HUDEP-2 (cell line): ENCODE data around the gene PABPN1L.
"Not testable (repeated sequence)": the region's sequence is repeated elsewhere in the genome, so short reads cannot be mapped to it uniquely, and the experiment has no call there.

Experiments used
- DNase-seq, 76 experiments: peaks; one replicate each; lab custom pipeline; 2025; ENCODE audit not compliant: unreplicated experiment in 76 of 76; lab: John Stamatoyannopoulos, UW

The PABPN1L gene

GRCh38 chr16:88833086-88833485 is 33.4 kb downstream of the PABPN1L start:
- no peak for DNase-seq

- no peak for DNase-seq
These were observed 34.6 kb downstream of the PABPN1L start for GRCh38 chr16:88831838-88832237.

DNA sequence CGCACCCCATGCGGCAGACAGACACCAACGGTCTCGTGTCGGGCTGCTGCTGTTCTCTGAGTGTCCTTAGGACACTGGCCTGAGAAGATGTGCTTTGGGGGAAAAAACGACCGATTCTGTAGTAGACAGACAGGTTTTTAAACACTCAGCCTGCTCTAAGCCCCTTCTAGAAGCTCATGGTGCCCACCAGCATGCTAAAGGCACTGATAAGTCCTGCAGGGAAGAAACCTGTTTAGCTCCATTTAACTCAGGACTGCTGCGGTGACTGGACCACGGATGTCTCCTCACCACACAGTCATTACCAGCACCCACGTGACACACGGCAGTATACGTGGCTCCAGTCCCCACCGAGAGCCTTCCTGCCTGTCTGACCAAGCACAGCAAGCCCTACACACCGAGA is 35.7 kb downstream of the PABPN1L start:
- DNase-seq = no peak

DNA sequence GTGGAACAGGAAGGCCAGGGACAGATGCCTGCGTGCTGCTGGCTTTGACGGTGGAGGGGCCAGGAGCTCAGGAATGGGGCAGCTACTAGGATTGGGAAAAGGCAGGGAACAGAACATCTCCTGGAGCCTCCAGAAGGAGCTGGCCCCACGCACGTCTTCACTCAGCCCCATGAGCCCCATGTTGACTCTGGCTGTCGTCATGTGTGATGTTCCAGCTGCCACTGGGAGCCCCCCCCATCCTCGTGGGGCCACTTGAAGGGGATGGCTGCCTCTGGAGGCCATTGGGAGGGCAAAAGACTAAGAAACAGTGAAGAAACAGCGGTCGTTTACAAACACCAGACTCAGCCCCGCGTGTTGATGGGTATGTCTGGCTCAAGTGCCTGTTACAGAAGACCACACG is 36.2 kb downstream of the PABPN1L start:
- no peak for DNase-seq

GRCh38 chr16:88828711-88829110 is 37.7 kb downstream of the PABPN1L start:
- DNase-seq = no peak

GRCh38 chr16:88827727-88828126 is 38.7 kb downstream of the PABPN1L start:
- DNase-seq = no peak

DNA sequence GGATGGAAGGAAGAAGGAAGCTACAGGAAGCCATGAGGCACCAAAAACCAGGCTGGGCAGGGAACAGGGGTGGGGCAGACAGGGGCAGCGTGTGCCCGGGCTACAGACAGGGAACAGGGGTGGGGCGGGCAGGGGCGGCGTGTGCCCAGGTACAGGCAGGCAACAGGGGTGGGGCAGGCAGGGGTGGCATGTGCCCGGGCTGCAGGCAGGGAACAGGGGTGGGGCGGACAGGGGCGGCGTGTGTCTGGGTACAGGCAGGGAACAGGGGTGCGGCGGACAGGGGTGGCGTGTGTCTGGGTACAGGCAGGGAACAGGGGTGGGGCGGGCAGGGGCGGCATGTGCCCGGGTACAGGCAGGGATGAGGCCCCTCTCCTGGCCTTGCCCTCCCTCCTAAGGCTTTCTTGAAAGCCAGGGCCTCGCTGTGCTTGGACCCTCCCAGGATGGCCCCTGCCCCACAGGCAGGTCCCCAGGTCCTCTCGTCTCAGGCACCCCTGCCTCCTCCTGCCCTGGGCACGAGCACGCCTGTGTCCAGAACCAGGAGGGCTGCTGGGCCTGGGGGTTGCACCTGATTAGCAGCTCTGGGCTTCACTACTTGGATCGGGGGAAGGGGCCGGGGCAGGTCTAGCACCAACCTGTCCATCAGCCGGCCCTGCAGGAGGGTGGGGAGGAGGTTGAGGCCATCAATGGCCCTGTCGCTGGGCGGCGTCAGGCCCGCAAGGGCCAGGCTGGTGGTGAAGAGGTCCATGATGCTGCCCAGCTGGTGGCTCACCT is 40.2 kb downstream of the PABPN1L start:
- no peak for DNase-seq

DNA sequence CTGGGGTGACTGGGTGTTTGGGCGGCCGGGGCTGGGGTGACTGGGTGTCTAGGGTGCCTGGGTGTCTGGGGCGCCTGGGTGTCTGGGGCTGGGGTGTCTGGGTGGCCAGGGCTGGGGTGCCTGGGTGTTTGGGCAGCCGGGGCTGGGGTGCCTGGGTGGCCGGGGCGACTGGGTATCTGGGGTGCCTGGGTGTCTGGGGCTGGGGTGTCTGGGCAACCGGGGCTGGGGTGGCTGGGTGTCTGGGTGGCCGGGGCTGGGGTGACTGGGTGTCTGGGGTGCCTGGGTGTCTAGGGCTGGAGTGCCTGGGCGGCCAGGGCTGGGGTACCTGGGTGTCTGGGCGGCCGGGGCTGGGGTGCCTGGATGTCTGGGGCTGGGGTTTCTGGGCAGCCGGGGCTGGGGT is 41.3 kb downstream of the PABPN1L start:
- no peak for DNase-seq

GRCh38 chr16:88824256-88825077 is 42.0 kb downstream of the PABPN1L start:
- no peak for DNase-seq

DNA sequence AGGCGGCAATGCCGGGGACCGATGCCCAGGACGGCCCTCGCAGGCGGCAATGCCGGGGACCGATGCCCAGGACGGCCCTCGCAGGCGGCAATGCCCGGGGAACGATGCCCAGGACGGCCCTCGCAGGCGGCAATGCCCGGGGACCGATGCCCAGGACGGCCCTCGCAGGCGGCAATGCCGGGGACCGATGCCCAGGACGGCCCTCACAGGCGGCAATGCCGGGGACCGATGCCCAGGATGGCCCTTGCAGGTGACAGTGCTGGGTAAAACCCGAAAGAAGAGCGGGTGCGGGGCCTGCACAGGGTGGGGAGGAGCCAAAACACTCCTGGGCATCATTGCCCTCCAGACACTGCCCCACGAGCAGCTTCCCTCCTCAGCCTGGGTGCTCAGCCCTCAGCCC is 42.8 kb downstream of the PABPN1L start:
- not testable (repeated sequence) for DNase-seq

DNA sequence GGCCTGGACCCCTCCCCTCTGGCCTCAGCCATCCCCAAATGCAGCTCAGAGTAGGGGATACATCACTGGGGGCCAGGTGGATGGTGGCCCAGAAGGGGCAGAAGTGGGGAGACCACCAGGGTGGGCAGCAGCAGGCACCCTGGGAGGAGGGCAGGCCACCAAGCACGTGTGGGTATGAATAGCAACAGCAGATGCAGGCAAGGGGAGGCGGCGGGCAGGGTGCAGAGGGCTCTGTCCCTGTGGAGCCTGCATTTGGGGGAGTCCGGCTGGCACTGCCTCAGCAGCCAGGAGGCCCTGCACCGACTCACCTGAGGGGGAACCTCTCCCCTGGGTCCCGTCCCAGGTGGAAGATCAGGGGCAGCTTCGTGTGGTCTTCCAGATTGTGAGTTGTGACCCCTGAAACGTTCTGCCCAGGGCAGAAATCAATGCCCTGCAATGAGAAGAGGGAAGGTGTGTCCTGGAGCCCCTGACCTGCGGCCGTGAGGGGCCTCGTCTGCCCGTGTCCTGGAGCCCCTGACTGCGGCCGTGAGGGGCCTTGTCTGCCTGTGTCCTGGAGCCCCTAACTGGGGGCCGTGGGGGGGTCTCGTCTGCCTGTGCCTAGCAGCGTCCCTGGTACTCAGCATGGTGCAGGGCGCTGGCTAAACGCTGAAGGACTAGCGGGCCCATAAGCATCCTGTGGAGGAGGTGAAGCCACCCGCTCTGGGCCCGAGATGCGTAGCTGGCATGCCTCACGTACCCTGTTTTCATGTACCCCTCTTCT is 44.0 kb downstream of the PABPN1L start:
- no peak for DNase-seq

GRCh38 chr16:88821168-88821850 is 45.2 kb downstream of the PABPN1L start:
- DNase-seq = no peak

GRCh38 chr16:88820385-88821025 is 46.0 kb downstream of the PABPN1L start:
- DNase-seq = no peak

DNA sequence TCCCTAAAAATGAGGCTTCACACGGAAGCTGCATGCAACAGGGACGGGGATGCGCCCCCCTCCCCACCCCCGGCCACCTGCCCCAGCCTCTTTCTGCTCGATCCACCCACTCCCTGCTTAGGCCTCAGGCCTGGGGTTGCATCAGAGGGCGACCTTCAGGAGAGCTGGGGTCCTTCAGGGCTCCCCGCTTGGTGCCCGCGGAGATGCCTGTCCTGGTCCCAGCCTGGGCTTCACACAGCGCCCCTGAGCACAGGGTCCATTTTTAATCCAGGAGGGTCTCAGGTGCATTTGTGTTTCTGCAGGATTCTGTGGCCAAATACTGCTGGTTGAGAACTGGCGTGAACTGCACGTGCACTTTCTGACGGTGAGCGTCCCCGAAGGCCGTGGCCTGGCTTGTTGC is 47.3 kb downstream of the PABPN1L start:
- no peak for DNase-seq

DNA sequence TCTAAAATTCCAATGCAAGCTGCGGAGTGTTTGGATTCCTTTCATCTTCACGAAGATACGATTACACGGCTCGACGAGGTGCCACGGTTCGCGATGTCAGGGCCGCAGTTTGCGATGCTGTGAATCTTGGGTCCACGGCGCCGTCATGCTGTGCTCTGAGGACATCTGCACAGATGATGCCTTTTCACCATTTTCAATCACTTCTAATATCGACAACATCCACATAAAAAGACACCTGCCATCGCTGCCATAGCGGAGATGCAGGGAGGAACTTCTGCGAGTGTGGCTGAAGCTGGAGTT is 47.9 kb downstream of the PABPN1L start:
- no peak for DNase-seq

- DNase-seq = no peak
These were observed 48.5 kb downstream of the PABPN1L start for GRCh38 chr16:88817785-88818574.

DNA sequence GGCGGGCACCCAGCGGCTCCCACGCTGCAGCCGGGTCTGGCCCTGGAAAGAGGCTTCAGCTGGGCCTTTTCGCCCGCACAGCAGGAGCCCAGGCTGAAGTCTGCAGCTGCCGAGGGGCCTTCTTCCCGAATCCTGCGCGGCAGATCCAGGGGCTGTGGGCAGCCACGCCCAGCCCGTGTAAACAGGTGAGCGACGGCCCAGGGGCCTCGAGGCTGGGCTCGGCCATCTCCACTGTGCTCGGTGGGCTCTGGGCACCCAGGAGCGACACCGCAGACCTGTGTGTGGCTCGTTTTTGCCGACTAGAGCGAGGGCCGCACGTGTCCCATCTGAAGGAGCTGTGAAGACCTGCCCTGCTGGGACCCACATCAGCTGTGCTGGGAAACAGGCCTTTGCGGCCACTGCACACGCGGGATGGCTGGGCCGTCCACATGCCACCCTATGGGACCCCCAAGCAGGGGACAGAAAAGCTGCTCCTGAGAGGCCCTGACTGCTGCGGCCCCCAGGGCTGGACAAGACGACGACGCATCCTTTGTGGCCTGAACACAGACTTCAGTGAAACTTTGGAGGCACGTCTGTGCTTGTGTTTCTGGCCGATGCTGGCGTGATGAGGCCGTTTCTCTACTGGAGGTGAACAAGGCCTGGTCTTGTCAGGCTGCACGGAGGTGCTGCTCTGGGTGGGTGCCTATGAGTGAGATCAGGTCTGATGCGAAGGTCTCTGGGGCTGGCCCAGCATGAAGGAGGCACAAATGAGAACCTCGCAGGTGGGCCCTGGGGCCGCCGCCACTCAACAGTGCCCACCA is 49.5 kb downstream of the PABPN1L start:
- DNase-seq = no peak

- peak in 33 of 76 experiments; percentile 8 to 52 (median 27) for DNase-seq
These were observed 50.4 kb downstream of the PABPN1L start for GRCh38 chr16:88815901-88816589.
